Renal cortical epithelial cell (primary cell): ENCODE measurements around the gene SEMA4A. TPM values are rescaled to one million over a fixed set of nuclear protein-coding genes. Genes with fewer than 3 reads are reported as not detected.
"Not testable (repeated sequence)": the region's sequence is repeated elsewhere in the genome, so short reads cannot be mapped to it uniquely, and the experiment has no call there.

Experiments used
- DNase-seq: peaks from one replicate; pipeline ENCODE4 v3.0.0-alpha.2; 2011; ENCODE audit warnings: low read depth
- total RNA-seq: library from RNA; depleted of rRNA; stranded (reverse); fragments of >200 nt; gene quantifications from 2 replicates; pipeline ENCODE4 v1.2.3, GENCODE V29; 2014

Gene SEMA4A
- total RNA-seq, 1 donor from 2014 or later: 7.4 TPM

- DNase-seq: no peak
Measured at GRCh38 chr1:156157506-156157905, 4.1 kb downstream of the SEMA4A start.

GRCh38 chr1:156157966-156158365 lies 4.6 kb downstream of the SEMA4A start:
- no peak for DNase-seq

GRCh38 chr1:156160000-156160742 lies 6.8 kb downstream of the SEMA4A start:
- peak; percentile 54 for DNase-seq

GRCh38 chr1:156160743-156161171 lies 7.4 kb downstream of the SEMA4A start:
- no peak for DNase-seq

- no peak for DNase-seq
Measured at GRCh38 chr1:156162430-156163037, 9.1 kb downstream of the SEMA4A start.

GRCh38 chr1:156163712-156164111 lies 10.3 kb downstream of the SEMA4A start:
- DNase-seq: no peak

GRCh38 chr1:156164125-156164831 lies 10.9 kb downstream of the SEMA4A start:
- DNase-seq: no peak

GRCh38 chr1:156165083-156165482 lies 11.7 kb downstream of the SEMA4A start:
- DNase-seq: no peak

- DNase-seq: no peak
Measured at GRCh38 chr1:156167536-156167935, 14.2 kb downstream of the SEMA4A start.

- DNase-seq: no peak
Measured at GRCh38 chr1:156172696-156173470, 19.5 kb downstream of the SEMA4A start.

GRCh38 chr1:156176610-156177210 lies 23.3 kb downstream of the SEMA4A start:
- no peak for DNase-seq

- no peak for DNase-seq
Measured at GRCh38 chr1:156177919-156178654, 24.7 kb downstream of the SEMA4A start.

- no peak for DNase-seq
Measured at GRCh38 chr1:156180471-156180870, 27.1 kb downstream of the SEMA4A start.

- peak; percentile 42 for DNase-seq
Measured at GRCh38 chr1:156181391-156181924, 28.1 kb downstream of the SEMA4A start.

GRCh38 chr1:156182010-156182779 lies 28.8 kb downstream of the SEMA4A start:
- not testable (repeated sequence) for DNase-seq

GRCh38 chr1:156186347-156187177 lies 33.2 kb downstream of the SEMA4A start:
- not testable (repeated sequence) for DNase-seq

- not testable (repeated sequence) for DNase-seq
Measured at GRCh38 chr1:156190265-156190664, 36.9 kb downstream of the SEMA4A start.

GRCh38 chr1:156191292-156191964 lies 38.0 kb downstream of the SEMA4A start:
- no peak for DNase-seq

GRCh38 chr1:156193208-156193487 lies 39.8 kb downstream of the SEMA4A start:
- DNase-seq: peak; percentile 6
